ENCODE measurements around the gene YWHAE. TPM values are rescaled to one million over a fixed set of nuclear protein-coding genes. Genes with fewer than 3 reads are reported as not detected.
"Not testable (repeated sequence)": the region's sequence is repeated elsewhere in the genome, so short reads cannot be mapped to it uniquely, and the experiment has no call there.

YWHAE gene
- 258 TPM for total RNA-seq
- 100 to 1,000 TPM; 637 to 826 (median 764) TPM for polyA plus RNA-seq (ENCODE audit: insufficient read depth in 1 of 8, insufficient read length in 8 of 8, low replicate concordance in 1 of 8)
- long read RNA-seq, donor 1, transcript YWHAE-206 (4 exons, 732 nt), result minor isoform, 8 of 118 reads
- long read RNA-seq, donor 1, transcript YWHAE-204 (3 exons, 691 nt), result minor isoform, 5 of 118 reads
- long read RNA-seq, donor 1, transcript YWHAE-205 (2 exons, 465 nt), result minor isoform, 18 of 118 reads
- long read RNA-seq, donor 1, transcript YWHAE-201 (6 exons, 2,211 nt), result major isoform, 38 of 118 reads
- long read RNA-seq, donor 1, partial matches to known transcripts, result 28 of 118 reads
- long read RNA-seq, donor 1, other reads (novel, unspliced or antisense), result 18 of 118 reads
- long read RNA-seq, donor 2, transcript YWHAE-201 (6 exons, 2,211 nt), result major isoform, 18 of 42 reads
- long read RNA-seq, donor 2, partial matches to known transcripts, result 9 of 42 reads
- long read RNA-seq, donor 2, other reads (novel, unspliced or antisense), result 8 of 42 reads
- long read RNA-seq, donor 3, transcript YWHAE-206 (4 exons, 732 nt), result minor isoform, 43 of 297 reads
- long read RNA-seq, donor 3, transcript YWHAE-204 (3 exons, 691 nt), result minor isoform, 19 of 297 reads
- long read RNA-seq, donor 3, transcript YWHAE-201 (6 exons, 2,211 nt), result major isoform, 65 of 297 reads
- long read RNA-seq, donor 3, transcript YWHAE-205 (2 exons, 465 nt), result minor isoform, 20 of 297 reads
- long read RNA-seq, donor 3, partial matches to known transcripts, result 114 of 297 reads
- long read RNA-seq, donor 3, other reads (novel, unspliced or antisense), result 33 of 297 reads
- long read RNA-seq, donor 4, transcript YWHAE-205 (2 exons, 465 nt), result minor isoform, 39 of 179 reads
- long read RNA-seq, donor 4, transcript YWHAE-204 (3 exons, 691 nt), result minor isoform, 6 of 179 reads
- long read RNA-seq, donor 4, transcript YWHAE-206 (4 exons, 732 nt), result minor isoform, 12 of 179 reads
- long read RNA-seq, donor 4, transcript YWHAE-201 (6 exons, 2,211 nt), result major isoform, 50 of 179 reads
- long read RNA-seq, donor 4, partial matches to known transcripts, result 39 of 179 reads
- long read RNA-seq, donor 4, other reads (novel, unspliced or antisense), result 30 of 179 reads
- long read RNA-seq, donor 5, transcript YWHAE-201 (6 exons, 2,211 nt), result major isoform, 221 of 511 reads
- long read RNA-seq, donor 5, transcript YWHAE-204 (3 exons, 691 nt), result minor isoform, 37 of 511 reads
- long read RNA-seq, donor 5, transcript YWHAE-206 (4 exons, 732 nt), result minor isoform, 15 of 511 reads
- long read RNA-seq, donor 5, transcript YWHAE-205 (2 exons, 465 nt), result minor isoform, 79 of 511 reads
- long read RNA-seq, donor 5, partial matches to known transcripts, result 80 of 511 reads
- long read RNA-seq, donor 5, other reads (novel, unspliced or antisense), result 63 of 511 reads
- long read RNA-seq, donor 6, transcript YWHAE-206 (4 exons, 732 nt), result minor isoform, 39 of 489 reads
- long read RNA-seq, donor 6, transcript YWHAE-205 (2 exons, 465 nt), result minor isoform, 62 of 489 reads
- long read RNA-seq, donor 6, transcript YWHAE-201 (6 exons, 2,211 nt), result major isoform, 171 of 489 reads
- long read RNA-seq, donor 6, transcript YWHAE-204 (3 exons, 691 nt), result minor isoform, 20 of 489 reads
- long read RNA-seq, donor 6, partial matches to known transcripts, result 124 of 489 reads
- long read RNA-seq, donor 6, other reads (novel, unspliced or antisense), result 68 of 489 reads
- long read RNA-seq, donor 7, transcript YWHAE-204 (3 exons, 691 nt), result minor isoform, 9 of 424 reads
- long read RNA-seq, donor 7, transcript YWHAE-201 (6 exons, 2,211 nt), result major isoform, 131 of 424 reads
- long read RNA-seq, donor 7, transcript YWHAE-205 (2 exons, 465 nt), result minor isoform, 85 of 424 reads
- long read RNA-seq, donor 7, transcript YWHAE-206 (4 exons, 732 nt), result minor isoform, 32 of 424 reads
- long read RNA-seq, donor 7, partial matches to known transcripts, result 118 of 424 reads
- long read RNA-seq, donor 7, other reads (novel, unspliced or antisense), result 41 of 424 reads
- long read RNA-seq, donor 8, transcript YWHAE-206 (4 exons, 732 nt), result minor isoform, 10 of 207 reads
- long read RNA-seq, donor 8, transcript YWHAE-205 (2 exons, 465 nt), result minor isoform, 35 of 207 reads
- long read RNA-seq, donor 8, transcript YWHAE-201 (6 exons, 2,211 nt), result major isoform, 95 of 207 reads
- long read RNA-seq, donor 8, partial matches to known transcripts, result 27 of 207 reads
- long read RNA-seq, donor 8, other reads (novel, unspliced or antisense), result 32 of 207 reads
- long read RNA-seq, donor 9, transcript YWHAE-205 (2 exons, 465 nt), result major isoform, 72 of 296 reads
- long read RNA-seq, donor 9, transcript YWHAE-201 (6 exons, 2,211 nt), result minor isoform, 71 of 296 reads
- long read RNA-seq, donor 9, transcript YWHAE-204 (3 exons, 691 nt), result minor isoform, 12 of 296 reads
- long read RNA-seq, donor 9, transcript YWHAE-206 (4 exons, 732 nt), result minor isoform, 26 of 296 reads
- long read RNA-seq, donor 9, partial matches to known transcripts, result 62 of 296 reads
- long read RNA-seq, donor 9, other reads (novel, unspliced or antisense), result 45 of 296 reads
- long read RNA-seq, donor 10, transcript YWHAE-204 (3 exons, 691 nt), result minor isoform, 6 of 422 reads
- long read RNA-seq, donor 10, transcript YWHAE-201 (6 exons, 2,211 nt), result major isoform, 146 of 422 reads
- long read RNA-seq, donor 10, transcript YWHAE-206 (4 exons, 732 nt), result minor isoform, 32 of 422 reads
- long read RNA-seq, donor 10, transcript YWHAE-205 (2 exons, 465 nt), result minor isoform, 73 of 422 reads
- long read RNA-seq, donor 10, partial matches to known transcripts, result 97 of 422 reads
- long read RNA-seq, donor 10, other reads (novel, unspliced or antisense), result 58 of 422 reads
- long read RNA-seq, donor 11, transcript YWHAE-206 (4 exons, 732 nt), result minor isoform, 8 of 267 reads
- long read RNA-seq, donor 11, transcript YWHAE-204 (3 exons, 691 nt), result minor isoform, 8 of 267 reads
- long read RNA-seq, donor 11, transcript YWHAE-205 (2 exons, 465 nt), result minor isoform, 58 of 267 reads
- long read RNA-seq, donor 11, transcript YWHAE-201 (6 exons, 2,211 nt), result major isoform, 93 of 267 reads
- long read RNA-seq, donor 11, partial matches to known transcripts, result 44 of 267 reads
- long read RNA-seq, donor 11, other reads (novel, unspliced or antisense), result 44 of 267 reads

DNA sequence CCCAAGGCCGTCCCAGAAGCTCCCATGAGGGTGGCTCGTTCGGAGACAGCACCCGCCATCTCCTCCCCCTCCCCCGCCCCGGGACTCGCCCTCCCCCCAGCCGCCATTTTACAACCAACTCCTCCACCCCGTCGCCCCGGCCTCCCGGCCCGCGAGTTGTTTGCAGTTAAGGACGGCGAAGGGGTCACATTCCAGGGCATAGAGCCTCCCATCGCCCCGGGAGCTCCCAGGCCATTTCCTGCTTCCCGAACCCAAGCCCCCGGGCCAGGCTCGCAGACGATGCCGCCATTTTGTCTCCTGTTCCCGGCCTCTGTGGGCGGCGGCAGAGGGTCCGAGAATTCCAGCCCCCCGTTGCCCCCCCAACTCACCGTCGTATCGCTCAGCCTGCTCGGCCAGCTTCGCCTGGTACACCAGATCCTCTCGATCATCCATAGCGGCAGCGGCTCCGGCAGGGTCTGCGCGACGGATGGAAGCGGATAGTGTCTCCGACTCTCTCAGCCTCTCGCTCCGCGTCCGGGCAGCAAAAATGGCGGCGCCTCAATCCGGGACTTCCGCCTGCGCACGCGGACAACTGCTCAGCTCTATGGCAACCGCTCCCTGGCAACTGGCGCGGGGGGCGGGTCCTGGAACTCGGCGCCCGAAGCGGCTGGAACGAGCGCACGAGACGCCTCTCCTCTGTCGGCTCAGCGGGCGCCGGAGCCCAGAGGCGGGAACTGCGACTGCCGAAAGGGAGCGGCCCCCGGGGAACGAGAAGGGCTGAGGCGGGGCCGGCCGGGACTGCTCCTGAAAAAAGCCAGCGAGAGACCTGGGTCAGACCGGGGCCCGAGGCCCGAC, at the start of gene YWHAE:
YWHAE (minus strand) TSS at position 544 of the 834 bp plus-strand sequence; CDS start at position 432, 112 bp downstream.
- peak; percentile 98 for DNase-seq
- Histone ChIP-seq H3K4me1 (ENCODE audit: control insufficient read depth, insufficient read depth, low read length) (peaks cover 12% of the 10 kb centered on the region), H3K4me3 (ENCODE audit: low read length) (peak within 1 kb of the TSS; percentile 86), H3K27ac (ENCODE audit: low read length) (peak within 1 kb of the TSS; percentile 98), H3K27me3 (ENCODE audit: control insufficient read depth, insufficient read depth, low read length) (no peaks in the 10 kb centered on the region), H3K9me3 (replicated peaks; ENCODE audit: control insufficient read depth, low read depth, low read length) (no peaks in the 10 kb centered on the region), H3K36me3 (ENCODE audit: control insufficient read depth, insufficient read depth, low read length) (peaks cover 4% of the 10 kb centered on the region)
- under 1% methylated on average over 74 of the region's 82 CpGs for WGBS (ENCODE audit: insufficient coverage)

DNA sequence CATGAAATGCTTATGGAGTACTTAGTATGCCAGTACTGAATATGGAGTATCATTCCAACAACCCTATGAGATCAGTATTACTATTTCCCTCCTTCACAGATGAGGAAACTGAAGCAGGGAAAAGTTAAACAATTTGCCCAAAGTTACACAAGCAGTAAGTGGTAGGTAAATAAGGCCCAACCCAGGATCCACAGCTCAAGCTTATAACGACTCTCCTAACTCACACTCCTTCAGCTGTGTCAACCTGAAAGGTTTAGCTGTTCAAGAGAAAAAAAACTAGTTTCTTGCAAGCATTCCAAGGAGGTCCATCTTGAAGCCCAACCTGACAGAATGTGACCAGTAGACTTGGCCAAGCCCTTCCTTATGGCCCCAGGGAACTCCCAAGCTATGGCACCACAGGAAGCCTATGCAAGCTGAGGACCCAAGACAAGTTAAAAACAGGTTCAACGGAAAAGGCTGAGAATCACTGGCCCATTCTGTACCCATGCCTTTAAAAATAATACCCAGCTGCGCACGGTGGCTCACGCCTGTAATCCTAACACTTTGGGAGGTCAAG, 49.5 kb upstream of the YWHAE start:
- no peak for DNase-seq
- 88% methylated on average over 1 of the region's 5 CpGs for WGBS (ENCODE audit: insufficient coverage)
- Histone ChIP-seq H3K36me3 (ENCODE audit: control insufficient read depth, insufficient read depth, low read length) (peaks cover 22% of the 10 kb centered on the region), H3K9me3 (replicated peaks; ENCODE audit: control insufficient read depth, low read depth, low read length) (no peaks in the 10 kb centered on the region), H3K4me3 (ENCODE audit: low read length) (no peak overlapping the region), H3K27ac (ENCODE audit: low read length) (no peak overlapping the region), H3K27me3 (ENCODE audit: control insufficient read depth, insufficient read depth, low read length) (no peaks in the 10 kb centered on the region), H3K4me1 (ENCODE audit: control insufficient read depth, insufficient read depth, low read length) (peaks cover 4% of the 10 kb centered on the region)

DNA sequence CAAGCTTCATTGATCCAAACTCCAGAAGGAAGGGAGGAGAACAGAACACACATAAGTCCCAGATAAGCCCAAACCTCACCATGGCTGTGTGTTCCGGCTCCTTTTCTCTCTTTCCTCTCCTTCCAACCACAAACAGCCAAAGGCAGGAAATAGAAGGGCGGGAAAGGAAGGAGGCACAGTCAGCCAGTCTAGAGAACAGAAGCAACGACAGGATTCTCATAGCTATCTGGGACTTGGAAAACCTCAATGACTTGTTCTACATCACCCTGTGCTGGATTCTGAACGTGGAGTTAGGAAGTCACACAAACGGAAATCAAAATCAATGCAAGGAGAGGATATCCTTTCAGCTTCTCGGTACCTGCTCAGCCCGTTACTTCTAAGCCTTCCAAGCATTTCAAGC, 47.0 kb upstream of the YWHAE start:
- H3K4me3 ChIP-seq (ENCODE audit: low read length), result no peak overlapping the region
- H3K27me3 ChIP-seq (ENCODE audit: control insufficient read depth, insufficient read depth, low read length), result no peaks in the 10 kb centered on the region
- peak overlapping the region; percentile 64 for H3K27ac ChIP-seq (ENCODE audit: low read length)
- DNase-seq, result peak; percentile 23
- H3K4me1 ChIP-seq (ENCODE audit: control insufficient read depth, insufficient read depth, low read length), result no peaks in the 10 kb centered on the region
- WGBS (ENCODE audit: insufficient coverage), result 67% methylated on average over 6 of the region's 7 CpGs
- peaks cover 13% of the 10 kb centered on the region for H3K36me3 ChIP-seq (ENCODE audit: control insufficient read depth, insufficient read depth, low read length)
- no peaks in the 10 kb centered on the region for H3K9me3 ChIP-seq (replicated peaks; ENCODE audit: control insufficient read depth, low read depth, low read length)

DNA sequence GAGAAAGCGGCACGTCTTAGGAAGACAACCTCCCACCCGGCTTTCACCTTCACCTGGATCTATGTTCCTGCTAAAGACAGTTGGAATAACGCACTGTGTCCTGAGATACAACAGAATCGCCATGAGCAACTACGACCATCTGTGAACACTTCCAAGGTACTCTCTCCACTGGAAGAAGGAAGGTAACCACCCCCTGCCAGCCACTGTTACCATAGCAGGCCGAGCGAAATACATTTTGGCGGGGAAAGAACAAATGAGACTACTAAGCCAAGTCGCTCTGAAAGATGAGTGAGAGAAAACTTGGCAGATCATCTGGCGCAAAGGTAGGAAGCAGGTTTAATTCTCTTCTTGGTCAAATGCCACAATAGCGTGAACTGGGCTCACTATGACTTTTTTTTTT, 46.2 kb upstream of the YWHAE start:
- no peak overlapping the region for H3K4me3 ChIP-seq (ENCODE audit: low read length)
- H3K9me3 ChIP-seq (replicated peaks; ENCODE audit: control insufficient read depth, low read depth, low read length), result no peaks in the 10 kb centered on the region
- DNase-seq, result no peak
- H3K4me1 ChIP-seq (ENCODE audit: control insufficient read depth, insufficient read depth, low read length), result no peaks in the 10 kb centered on the region
- WGBS (ENCODE audit: insufficient coverage), result 94% methylated on average over 2 of the region's 12 CpGs
- H3K27me3 ChIP-seq (ENCODE audit: control insufficient read depth, insufficient read depth, low read length), result no peaks in the 10 kb centered on the region
- H3K36me3 ChIP-seq (ENCODE audit: control insufficient read depth, insufficient read depth, low read length), result peaks cover 14% of the 10 kb centered on the region
- no peak overlapping the region for H3K27ac ChIP-seq (ENCODE audit: low read length)

DNA sequence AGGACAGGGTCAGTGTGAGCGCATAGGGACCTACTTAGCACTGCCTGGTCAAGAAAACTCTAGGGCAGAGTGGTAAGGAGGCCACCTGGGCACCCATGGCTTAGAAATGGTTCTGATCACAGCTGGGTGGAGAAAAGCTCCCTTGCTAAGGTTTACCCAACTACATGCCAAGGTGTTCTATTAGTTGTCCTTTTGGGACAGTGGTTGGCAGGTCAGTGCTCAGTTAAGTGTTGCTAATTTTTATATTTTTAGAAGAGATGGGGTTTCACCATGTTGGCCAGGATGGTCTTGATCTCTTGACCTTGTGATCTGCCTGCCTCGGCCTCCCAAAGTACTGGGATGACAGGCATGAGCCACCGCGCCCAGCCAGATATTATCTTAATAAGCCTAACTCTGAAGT, 45.7 kb upstream of the YWHAE start:
- not testable (repeated sequence) for H3K27ac ChIP-seq (ENCODE audit: low read length); H3K4me1 ChIP-seq (ENCODE audit: control insufficient read depth, insufficient read depth, low read length); H3K4me3 ChIP-seq (ENCODE audit: low read length); DNase-seq; H3K9me3 ChIP-seq (replicated peaks; ENCODE audit: control insufficient read depth, low read depth, low read length); H3K27me3 ChIP-seq (ENCODE audit: control insufficient read depth, insufficient read depth, low read length)
- 89% methylated on average over 4 of the region's 4 CpGs for WGBS (ENCODE audit: insufficient coverage)
- peaks cover 19% of the 10 kb centered on the region for H3K36me3 ChIP-seq (ENCODE audit: control insufficient read depth, insufficient read depth, low read length)

DNA sequence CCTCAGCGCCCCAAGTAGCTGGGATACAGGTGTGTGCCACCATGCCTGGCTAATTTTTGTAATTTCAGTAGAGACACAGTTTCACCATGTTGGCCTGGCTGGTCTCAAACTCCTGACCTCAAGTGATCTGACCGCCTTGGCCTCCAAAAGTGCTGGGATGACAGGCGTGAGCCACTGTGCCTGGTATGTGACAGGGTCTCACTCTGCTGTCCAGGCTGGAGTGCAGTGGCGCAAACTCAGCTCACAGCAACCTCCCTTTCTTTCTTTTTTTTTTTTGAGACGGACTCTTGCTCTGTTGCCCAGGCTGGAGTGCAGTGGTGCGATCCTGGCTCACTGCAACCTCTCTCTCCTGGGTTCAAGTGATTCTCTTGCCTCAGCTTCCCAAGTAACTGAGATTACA, 42.7 kb upstream of the YWHAE start:
- WGBS (ENCODE audit: insufficient coverage), result 100% methylated on average over 4 of the region's 6 CpGs
- H3K27ac ChIP-seq (ENCODE audit: low read length); H3K4me1 ChIP-seq (ENCODE audit: control insufficient read depth, insufficient read depth, low read length); H3K27me3 ChIP-seq (ENCODE audit: control insufficient read depth, insufficient read depth, low read length); H3K9me3 ChIP-seq (replicated peaks; ENCODE audit: control insufficient read depth, low read depth, low read length); DNase-seq; H3K4me3 ChIP-seq (ENCODE audit: low read length): not testable (repeated sequence)
- H3K36me3 ChIP-seq (ENCODE audit: control insufficient read depth, insufficient read depth, low read length), result peaks cover 12% of the 10 kb centered on the region

DNA sequence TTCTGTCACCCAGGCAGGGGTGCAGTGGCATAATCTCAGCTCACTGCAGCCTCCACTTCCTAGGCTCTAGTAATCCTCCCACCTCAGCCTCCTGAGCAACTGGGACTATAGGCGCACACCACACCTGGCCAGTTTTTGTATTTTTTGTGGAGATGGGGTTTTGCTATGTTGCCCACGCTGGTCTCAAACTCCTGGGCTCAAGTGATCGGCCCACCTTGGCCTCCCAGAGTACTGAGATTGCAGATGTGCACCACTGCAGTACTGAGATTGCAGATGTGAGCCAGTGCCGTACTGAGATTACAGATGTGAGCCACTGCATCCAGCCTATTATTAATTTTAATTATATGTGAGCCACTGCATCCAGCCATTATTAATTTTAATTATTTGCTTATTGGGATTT, 42.2 kb upstream of the YWHAE start:
- Histone ChIP-seq H3K36me3 (ENCODE audit: control insufficient read depth, insufficient read depth, low read length) (peaks cover 13% of the 10 kb centered on the region), H3K27me3 (ENCODE audit: control insufficient read depth, insufficient read depth, low read length) (no peaks in the 10 kb centered on the region), H3K4me3 (ENCODE audit: low read length) (no peak overlapping the region), H3K27ac (ENCODE audit: low read length) (no peak overlapping the region), H3K9me3 (replicated peaks; ENCODE audit: control insufficient read depth, low read depth, low read length) (no peaks in the 10 kb centered on the region), H3K4me1 (ENCODE audit: control insufficient read depth, insufficient read depth, low read length) (no peaks in the 10 kb centered on the region)
- no peak for DNase-seq
- no CpG with 5 or more reads among the region's 4 CpGs for WGBS (ENCODE audit: insufficient coverage)

All from muscle of leg (tissue), 16 donors.